GM18511 (cell line): ENCODE measurements around the gene MIOX.
"Not testable (repeated sequence)": the region's sequence is repeated elsewhere in the genome, so short reads cannot be mapped to it uniquely, and the experiment has no call there.

ENCODE experiments used
- ATAC-seq: cut with Tn5 transposase; IDR thresholded peaks from one replicate; pipeline ENCODE4 v1.9.1; 2021; ENCODE audit warnings: mild to moderate bottlenecking, moderate library complexity; ENCODE audit not compliant: unreplicated experiment

The MIOX gene

GRCh38 chr22:50516068-50516467 lies 29.4 kb downstream of the MIOX start:
- ATAC-seq = no peak

GRCh38 chr22:50516891-50517290 lies 30.2 kb downstream of the MIOX start:
- ATAC-seq = no peak

GRCh38 chr22:50517495-50518260 lies 31.0 kb downstream of the MIOX start:
- ATAC-seq = no peak

GRCh38 chr22:50518606-50519005 lies 31.9 kb downstream of the MIOX start:
- ATAC-seq = no peak

GRCh38 chr22:50519151-50519550 lies 32.5 kb downstream of the MIOX start:
- no peak for ATAC-seq

GRCh38 chr22:50520184-50520583 lies 33.5 kb downstream of the MIOX start:
- ATAC-seq = not testable (repeated sequence)

- no peak for ATAC-seq
Observed at GRCh38 chr22:50520826-50521453, 34.3 kb downstream of the MIOX start.

- no peak for ATAC-seq
Observed at GRCh38 chr22:50521710-50522109, 35.1 kb downstream of the MIOX start.

- ATAC-seq = no peak
Observed at GRCh38 chr22:50522208-50522805, 35.6 kb downstream of the MIOX start.

GRCh38 chr22:50522806-50523438 lies 36.3 kb downstream of the MIOX start:
- no peak for ATAC-seq

GRCh38 chr22:50523458-50523805 lies 36.8 kb downstream of the MIOX start:
- no peak for ATAC-seq

GRCh38 chr22:50523806-50524675 lies 37.4 kb downstream of the MIOX start:
- ATAC-seq = no peak

GRCh38 chr22:50524676-50525103 lies 38.0 kb downstream of the MIOX start:
- no peak for ATAC-seq

- ATAC-seq = peak; percentile 48
Observed at GRCh38 chr22:50525104-50525857, 38.6 kb downstream of the MIOX start, which contains the start of gene SCO2. TSS of gene SCO2 (minus strand) at chr22:50525598. CDS start at chr22:50524411, 1,187 bp downstream.

- ATAC-seq = no peak
Observed at GRCh38 chr22:50525858-50526107, 39.1 kb downstream of the MIOX start.

- peak; percentile 37 for ATAC-seq
Observed at GRCh38 chr22:50526108-50526833, 39.6 kb downstream of the MIOX start.

GRCh38 chr22:50526834-50527801 lies 40.5 kb downstream of the MIOX start:
- no peak for ATAC-seq

- ATAC-seq = no peak
Observed at GRCh38 chr22:50527921-50528681, 41.4 kb downstream of the MIOX start.
